ENCODE data around the gene PLK4.
A peak's percentile ranks its signal among the peaks of the same experiment; 100 is the strongest.

The PLK4 gene

DNA sequence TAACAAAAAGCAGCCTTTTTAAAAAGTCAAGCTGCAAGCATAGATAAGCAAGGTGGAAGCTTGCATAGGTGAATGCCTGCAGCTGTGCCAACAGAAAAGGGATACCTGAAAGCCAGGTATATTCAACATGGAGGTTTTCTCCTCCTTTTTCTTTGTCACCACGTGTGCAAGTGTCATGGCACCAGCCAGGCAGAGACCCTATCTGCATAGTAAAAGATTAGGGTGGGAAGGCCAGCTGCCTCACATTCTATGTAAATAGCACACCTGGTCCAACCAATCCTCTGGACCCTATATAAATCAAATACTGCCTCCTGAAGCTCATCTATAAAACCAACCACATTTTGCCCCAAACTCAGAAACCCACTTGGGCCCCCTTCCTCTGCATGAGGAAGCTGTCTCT, 28.0 kb upstream of the PLK4 start:
- Histone ChIP-seq H3K4me2 (ENCODE audit: insufficient read depth, low read length, poor library complexity, severe bottlenecking) (no peak overlapping the region), H2BK5ac (ENCODE audit: low read length) (no peak overlapping the region), H3K23ac (ENCODE audit: low read depth, low read length, poor library complexity) (no peak overlapping the region), H4K91ac (ENCODE audit: low read depth, low read length, poor library complexity) (no peak overlapping the region), H2BK15ac (ENCODE audit: low read length) (no peak overlapping the region), H3K9me3 (replicated peaks in 1 of 2; ENCODE audit: control insufficient read depth in 2 of 2, insufficient read depth in 1 of 2, low read depth in 1 of 2, low read length in 2 of 2) (peaks cover 1 to 38% of the 10 kb centered on the region in 2 donors), H3K9ac (ENCODE audit: low read depth, low read length, poor library complexity) (no peak overlapping the region), H3K4me1 (ENCODE audit: control insufficient read depth in 2 of 2, insufficient read depth in 1 of 2, low read depth in 1 of 2, low read length in 2 of 2) (peaks cover 0 to 5% of the 10 kb centered on the region in 2 donors), H3K4me3 (ENCODE audit: low read length in 2 of 2) (no peak overlapping the region), H3K18ac (ENCODE audit: low read length) (no peak overlapping the region), H2BK12ac (ENCODE audit: low read length) (no peak overlapping the region), H2AK5ac (ENCODE audit: low read depth, low read length) (no peak overlapping the region), H4K8ac (ENCODE audit: low read depth, low read length) (no peak overlapping the region), H3K36me3 (replicated peaks in 1 of 2; ENCODE audit: control insufficient read depth in 2 of 2, insufficient read depth in 2 of 2, low read length in 2 of 2) (no peaks in the 10 kb centered on the region), H2BK120ac (ENCODE audit: low read depth, low read length) (no peak overlapping the region), H3K4ac (ENCODE audit: low read length) (no peak overlapping the region), H2AFZ (ENCODE audit: low read length) (no peak overlapping the region), H3K79me1 (ENCODE audit: low read depth, low read length) (peaks cover 1% of the 10 kb centered on the region), H3K27me3 (ENCODE audit: control insufficient read depth in 3 of 3, insufficient read depth in 3 of 3, low read depth in 1 of 3, low read length in 3 of 3) (no peaks in the 10 kb centered on the region), H3K14ac (ENCODE audit: low read length) (no peak overlapping the region), H3K27ac (replicated peaks; ENCODE audit: low read length) (no peak overlapping the region)
- no CpG with 5 or more reads among the region's 1 CpG for WGBS, 2 donors (ENCODE audit: extremely low coverage in 2 of 2, insufficient read length in 2 of 2, insufficient replicate concordance in 1 of 2)
- DNase-seq (ENCODE audit: low spot score): no peak

DNA sequence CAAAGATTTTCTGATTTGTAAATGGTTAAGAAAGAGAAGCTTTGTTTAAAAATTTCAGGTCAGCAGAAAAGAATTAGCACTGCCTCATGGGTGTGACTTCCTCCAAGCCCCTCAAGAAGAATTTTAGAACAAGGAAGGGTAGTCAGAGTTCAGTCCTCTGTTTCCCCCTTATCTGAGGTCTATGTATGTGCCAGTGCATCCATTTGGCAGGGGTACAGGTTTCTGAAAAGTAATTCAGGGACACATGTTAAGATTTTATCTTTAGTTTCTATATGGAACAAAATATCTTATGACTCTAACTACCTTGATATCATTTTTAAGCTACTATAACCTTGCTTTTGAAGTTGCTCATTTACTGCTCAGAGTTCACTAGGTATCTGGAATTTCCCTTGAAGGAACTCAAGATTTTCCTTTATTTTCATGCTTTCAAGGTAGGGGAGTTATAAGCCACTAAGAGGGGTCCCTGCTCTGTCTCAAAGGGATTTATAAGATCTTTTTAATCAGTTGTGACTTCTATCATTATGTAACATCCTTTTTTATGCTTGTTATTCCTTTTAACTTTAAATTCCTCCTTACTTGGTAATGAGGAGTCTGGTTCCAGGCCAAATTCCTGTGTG, 24.4 kb upstream of the PLK4 start:
- Histone ChIP-seq H3K4ac (ENCODE audit: low read length) (no peak overlapping the region), H3K27ac (replicated peaks; ENCODE audit: low read length) (no peak overlapping the region), H3K4me3 (ENCODE audit: low read length in 2 of 2) (no peak overlapping the region), H3K4me2 (ENCODE audit: insufficient read depth, low read length, poor library complexity, severe bottlenecking) (no peak overlapping the region), H3K9ac (ENCODE audit: low read depth, low read length, poor library complexity) (no peak overlapping the region), H3K14ac (ENCODE audit: low read length) (no peak overlapping the region), H2BK120ac (ENCODE audit: low read depth, low read length) (no peak overlapping the region), H2AK5ac (ENCODE audit: low read depth, low read length) (no peak overlapping the region), H3K27me3 (ENCODE audit: control insufficient read depth in 3 of 3, insufficient read depth in 3 of 3, low read depth in 1 of 3, low read length in 3 of 3) (no peaks in the 10 kb centered on the region), H2BK5ac (ENCODE audit: low read length) (no peak overlapping the region), H2BK15ac (ENCODE audit: low read length) (no peak overlapping the region), H4K91ac (ENCODE audit: low read depth, low read length, poor library complexity) (no peak overlapping the region), H4K8ac (ENCODE audit: low read depth, low read length) (no peak overlapping the region), H3K36me3 (replicated peaks in 1 of 2; ENCODE audit: control insufficient read depth in 2 of 2, insufficient read depth in 2 of 2, low read length in 2 of 2) (no peaks in the 10 kb centered on the region), H2AFZ (ENCODE audit: low read length) (no peak overlapping the region), H3K18ac (ENCODE audit: low read length) (no peak overlapping the region), H3K9me3 (replicated peaks in 1 of 2; ENCODE audit: control insufficient read depth in 2 of 2, insufficient read depth in 1 of 2, low read depth in 1 of 2, low read length in 2 of 2) (peaks cover 1 to 30% of the 10 kb centered on the region in 2 donors), H2BK12ac (ENCODE audit: low read length) (no peak overlapping the region), H3K23ac (ENCODE audit: low read depth, low read length, poor library complexity) (no peak overlapping the region), H3K4me1 (ENCODE audit: control insufficient read depth in 2 of 2, insufficient read depth in 1 of 2, low read depth in 1 of 2, low read length in 2 of 2) (peaks cover 0 to 5% of the 10 kb centered on the region in 2 donors), H3K79me1 (ENCODE audit: low read depth, low read length) (peaks cover 1% of the 10 kb centered on the region)
- no peak for DNase-seq (ENCODE audit: low spot score)

DNA sequence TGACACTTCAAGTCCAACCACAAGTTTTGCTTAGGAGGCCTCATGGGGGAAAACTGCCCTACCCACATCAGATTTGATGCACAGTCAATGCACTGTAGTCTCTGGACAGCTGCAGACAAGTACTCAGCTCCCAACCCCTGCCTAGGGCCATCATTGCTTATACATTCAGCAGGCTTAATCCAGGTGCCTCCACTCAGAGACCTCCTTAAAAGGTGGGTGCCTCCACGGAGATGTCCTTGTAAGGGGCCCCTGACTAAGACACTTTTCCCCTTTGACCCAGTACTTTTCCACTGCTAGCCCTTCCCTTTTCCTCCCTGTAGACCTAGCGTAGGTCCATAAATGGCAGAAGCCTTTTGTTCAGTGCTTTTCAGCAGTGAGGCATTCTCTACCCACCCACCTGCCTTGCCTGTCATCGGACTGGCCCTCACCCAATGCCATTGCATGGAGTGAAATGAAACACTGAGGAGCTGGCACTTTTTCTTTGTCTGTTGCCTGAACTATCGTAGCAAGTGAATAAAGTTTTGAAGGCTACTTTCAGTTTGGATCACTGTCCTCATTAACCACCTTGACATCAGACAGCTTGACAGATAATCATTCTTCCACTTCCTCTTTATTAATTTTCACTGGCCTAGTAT, 23.8 kb upstream of the PLK4 start:
- no peak overlapping the region for H2BK120ac ChIP-seq (ENCODE audit: low read depth, low read length)
- no peak overlapping the region for H3K4me2 ChIP-seq (ENCODE audit: insufficient read depth, low read length, poor library complexity, severe bottlenecking)
- H4K91ac ChIP-seq (ENCODE audit: low read depth, low read length, poor library complexity): no peak overlapping the region
- no peaks in the 10 kb centered on the region for H3K27me3 ChIP-seq (ENCODE audit: control insufficient read depth in 3 of 3, insufficient read depth in 3 of 3, low read depth in 1 of 3, low read length in 3 of 3)
- H3K4ac ChIP-seq (ENCODE audit: low read length): no peak overlapping the region
- no peak overlapping the region for H3K18ac ChIP-seq (ENCODE audit: low read length)
- no peak overlapping the region for H3K4me3 ChIP-seq (ENCODE audit: low read length in 2 of 2)
- no peak overlapping the region for H3K9ac ChIP-seq (ENCODE audit: low read depth, low read length, poor library complexity)
- no peak overlapping the region for H2AK5ac ChIP-seq (ENCODE audit: low read depth, low read length)
- H3K14ac ChIP-seq (ENCODE audit: low read length): no peak overlapping the region
- no peak overlapping the region for H2AFZ ChIP-seq (ENCODE audit: low read length)
- H3K4me1 ChIP-seq (ENCODE audit: control insufficient read depth in 2 of 2, insufficient read depth in 1 of 2, low read depth in 1 of 2, low read length in 2 of 2): peaks cover 0 to 5% of the 10 kb centered on the region in 2 donors
- H2BK5ac ChIP-seq (ENCODE audit: low read length): no peak overlapping the region
- H3K9me3 ChIP-seq (replicated peaks in 1 of 2; ENCODE audit: control insufficient read depth in 2 of 2, insufficient read depth in 1 of 2, low read depth in 1 of 2, low read length in 2 of 2): peaks cover 1 to 30% of the 10 kb centered on the region in 2 donors
- H3K27ac ChIP-seq (replicated peaks; ENCODE audit: low read length): no peak overlapping the region
- DNase-seq (ENCODE audit: low spot score): peak; percentile 4
- H4K8ac ChIP-seq (ENCODE audit: low read depth, low read length): no peak overlapping the region
- no peaks in the 10 kb centered on the region for H3K36me3 ChIP-seq (replicated peaks in 1 of 2; ENCODE audit: control insufficient read depth in 2 of 2, insufficient read depth in 2 of 2, low read length in 2 of 2)
- WGBS, 2 donors (ENCODE audit: extremely low coverage in 2 of 2, insufficient read length in 2 of 2, insufficient replicate concordance in 1 of 2): no CpG with 5 or more reads among the region's 4 CpGs
- H3K79me1 ChIP-seq (ENCODE audit: low read depth, low read length): peaks cover 1% of the 10 kb centered on the region
- no peak overlapping the region for H2BK12ac ChIP-seq (ENCODE audit: low read length)
- no peak overlapping the region for H2BK15ac ChIP-seq (ENCODE audit: low read length)
- H3K23ac ChIP-seq (ENCODE audit: low read depth, low read length, poor library complexity): no peak overlapping the region

DNA sequence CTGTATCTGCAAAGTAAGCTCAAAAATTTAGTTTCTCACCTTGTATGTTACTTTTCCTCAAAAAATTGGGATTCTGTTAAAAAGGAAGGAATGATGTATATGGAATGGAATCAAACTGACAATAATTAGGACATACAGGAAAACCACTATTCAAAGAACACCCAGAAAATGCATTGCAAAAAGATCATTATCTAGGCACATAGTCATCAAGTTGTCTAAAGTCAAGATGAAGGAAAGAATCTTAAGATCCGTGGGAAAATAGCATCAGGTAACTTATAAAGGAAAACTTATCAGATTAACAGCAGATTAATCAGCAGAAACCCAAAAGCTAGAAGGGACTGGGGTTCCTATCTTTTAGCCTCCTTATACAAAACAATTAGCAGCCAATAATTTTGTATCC, 23.1 kb upstream of the PLK4 start:
- Histone ChIP-seq H2BK15ac (ENCODE audit: low read length) (no peak overlapping the region), H2BK120ac (ENCODE audit: low read depth, low read length) (no peak overlapping the region), H2BK5ac (ENCODE audit: low read length) (no peak overlapping the region), H3K27ac (replicated peaks; ENCODE audit: low read length) (no peak overlapping the region), H3K4ac (ENCODE audit: low read length) (no peak overlapping the region), H3K27me3 (ENCODE audit: control insufficient read depth in 3 of 3, insufficient read depth in 3 of 3, low read depth in 1 of 3, low read length in 3 of 3) (no peaks in the 10 kb centered on the region), H3K9ac (ENCODE audit: low read depth, low read length, poor library complexity) (no peak overlapping the region), H3K4me2 (ENCODE audit: insufficient read depth, low read length, poor library complexity, severe bottlenecking) (no peak overlapping the region), H3K14ac (ENCODE audit: low read length) (no peak overlapping the region), H2BK12ac (ENCODE audit: low read length) (no peak overlapping the region), H3K9me3 (replicated peaks in 1 of 2; ENCODE audit: control insufficient read depth in 2 of 2, insufficient read depth in 1 of 2, low read depth in 1 of 2, low read length in 2 of 2) (peaks cover 1 to 30% of the 10 kb centered on the region in 2 donors), H4K8ac (ENCODE audit: low read depth, low read length) (no peak overlapping the region), H2AK5ac (ENCODE audit: low read depth, low read length) (no peak overlapping the region), H3K18ac (ENCODE audit: low read length) (no peak overlapping the region), H2AFZ (ENCODE audit: low read length) (no peak overlapping the region), H4K91ac (ENCODE audit: low read depth, low read length, poor library complexity) (no peak overlapping the region), H3K4me1 (ENCODE audit: control insufficient read depth in 2 of 2, insufficient read depth in 1 of 2, low read depth in 1 of 2, low read length in 2 of 2) (peaks cover 0 to 5% of the 10 kb centered on the region in 2 donors), H3K23ac (ENCODE audit: low read depth, low read length, poor library complexity) (no peak overlapping the region), H3K4me3 (ENCODE audit: low read length in 2 of 2) (no peak overlapping the region), H3K79me1 (ENCODE audit: low read depth, low read length) (peaks cover 1% of the 10 kb centered on the region), H3K36me3 (replicated peaks in 1 of 2; ENCODE audit: control insufficient read depth in 2 of 2, insufficient read depth in 2 of 2, low read length in 2 of 2) (no peaks in the 10 kb centered on the region)
- no CpG with 5 or more reads among the region's 1 CpG for WGBS, 2 donors (ENCODE audit: extremely low coverage in 2 of 2, insufficient read length in 2 of 2, insufficient replicate concordance in 1 of 2)
- DNase-seq (ENCODE audit: low spot score): no peak

All from neuronal stem cell (in vitro differentiated cells).